IMR-90 (cell line): ENCODE results near the gene DUSP7. TPM values are rescaled to one million over a fixed set of nuclear protein-coding genes. Genes with fewer than 3 reads are reported as not detected.

ENCODE experiments used
- ATAC-seq: fragments of 200-7000 bp; cut with Tn5 transposase; 2 replicates; pipeline ENCODE4 v1.9.1; 2020; ENCODE audit warnings: low read depth, mild to moderate bottlenecking, moderate library complexity
- BruUV-seq: library from RNA; stranded (reverse); fragments of 400-500 nt; replicated peaks from 2 replicates; lab custom pipeline; 2021; lab: Mats Ljungman, UMichigan
- CTCF ChIA-PET: fragments of 300-600 bp; formaldehyde crosslinking; extraction: SDS; loops from one replicate; lab custom pipeline; 2021; ENCODE audit warnings: antibody characterized with exemption; lab: Yijun Ruan, JAX
- POLR2A ChIA-PET: fragments of 300-600 bp; sonication (Branson Sonifier 250); formaldehyde crosslinking; loops from one replicate; lab custom pipeline; 2022; ENCODE audit warnings: antibody characterized with exemption; ENCODE audit not compliant: unreplicated experiment; lab: Charles Lee
- DNase-seq: peaks from one replicate; pipeline ENCODE4 v3.0.0; 2013
- H2AFZ ChIP-seq: replicated peaks from 2 replicates; pipeline ENCODE3; 2013; ENCODE audit warnings: low read length, mild to moderate bottlenecking; ENCODE audit not compliant: poor library complexity
- H2AK5ac ChIP-seq: 2 replicates; pipeline ENCODE4 v1.6.1; 2013; ENCODE audit warnings: low read depth, low read length, inconsistent platforms
- H2AK9ac ChIP-seq: replicated peaks from 2 replicates; pipeline ENCODE3; 2013; ENCODE audit warnings: mild to moderate bottlenecking, low read depth, low read length, moderate library complexity; ENCODE audit not compliant: poor library complexity
- H2BK120ac ChIP-seq: 2 replicates; pipeline ENCODE4 v1.6.1; 2013; ENCODE audit warnings: low read depth, low read length, inconsistent platforms
- H2BK15ac ChIP-seq: 3 replicates; pipeline ENCODE4 v1.6.1; 2013; ENCODE audit warnings: low read depth, low read length, inconsistent platforms
- H2BK20ac ChIP-seq: 2 replicates; pipeline ENCODE4 v1.6.1; 2013; ENCODE audit warnings: low read depth, mild to moderate bottlenecking, inconsistent platforms, low read length, moderate library complexity
- H2BK5ac ChIP-seq: 2 replicates; pipeline ENCODE4 v1.6.1; 2013; ENCODE audit warnings: mild to moderate bottlenecking, low read depth, low read length, inconsistent platforms; ENCODE audit not compliant: poor library complexity, severe bottlenecking
- H3K14ac ChIP-seq: replicated peaks from 2 replicates; pipeline ENCODE4 v1.6.1; 2013; ENCODE audit warnings: low read depth, low read length, inconsistent platforms
- H3K18ac ChIP-seq: 2 replicates; pipeline ENCODE4 v1.6.1; 2013; ENCODE audit warnings: low read depth, low read length, control low read depth
- H3K23ac ChIP-seq: 2 replicates; pipeline ENCODE4 v1.6.1; 2013; ENCODE audit warnings: low read depth, low read length, inconsistent platforms
- H3K27ac ChIP-seq: 2 replicates; pipeline ENCODE4 v1.5.1; 2013; ENCODE audit warnings: mild to moderate bottlenecking, control low read depth, low read length; ENCODE audit not compliant: insufficient read depth
- H3K27me3 ChIP-seq: 2 replicates; pipeline ENCODE4 v1.6.1; 2013; ENCODE audit warnings: low read length; ENCODE audit not compliant: control insufficient read depth, insufficient read depth
- H3K36me3 ChIP-seq: 2 replicates; pipeline ENCODE4 v1.6.1; 2013; ENCODE audit warnings: low read length, mixed read lengths; ENCODE audit not compliant: control insufficient read depth, insufficient read depth
- H3K4ac ChIP-seq: 2 replicates; pipeline ENCODE4 v1.6.1; 2013; ENCODE audit warnings: low read depth, low read length, inconsistent platforms
- H3K4me1 ChIP-seq: 2 replicates; pipeline ENCODE4 v1.6.1; 2013; ENCODE audit warnings: low read length, mixed read lengths; ENCODE audit not compliant: control insufficient read depth, insufficient read depth
- H3K4me2 ChIP-seq: 2 replicates; pipeline ENCODE4 v1.6.1; 2013; ENCODE audit warnings: low read depth, mild to moderate bottlenecking, control low read depth, low read length, moderate library complexity
- H3K4me3 ChIP-seq: 2 replicates; pipeline ENCODE4 v1.5.1; 2013; ENCODE audit warnings: low read depth, mild to moderate bottlenecking, control low read depth, low read length, moderate library complexity; ENCODE audit not compliant: insufficient read depth
- H3K56ac ChIP-seq: 2 replicates; pipeline ENCODE4 v1.6.1; 2013; ENCODE audit warnings: low read length, inconsistent platforms; ENCODE audit not compliant: insufficient read depth; ENCODE audit errors: extremely low read depth
- H3K79me1 ChIP-seq, 2 experiments: 2 replicates each; pipeline ENCODE4 v1.6.1; 2013; ENCODE audit warnings: low read length in 2 of 2, inconsistent platforms in 1 of 2, low read depth in 1 of 2
- H3K9ac ChIP-seq: 2 replicates; pipeline ENCODE4 v1.6.1; 2013; ENCODE audit warnings: low read depth, low read length, control low read depth
- H3K9me1 ChIP-seq: 2 replicates; pipeline ENCODE4 v1.6.1; 2013; ENCODE audit warnings: low read length, inconsistent platforms; ENCODE audit not compliant: insufficient read depth
- H3K9me3 ChIP-seq: 2 replicates; pipeline ENCODE4 v1.6.1; 2013; ENCODE audit warnings: low read length; ENCODE audit not compliant: control insufficient read depth, insufficient read depth
- H4K20me1 ChIP-seq: 2 replicates; pipeline ENCODE4 v1.6.1; 2013; ENCODE audit warnings: low read length, inconsistent platforms; ENCODE audit not compliant: insufficient read depth
- H4K5ac ChIP-seq: 2 replicates; pipeline ENCODE4 v1.6.1; 2013; ENCODE audit warnings: mild to moderate bottlenecking, low read depth, low read length, control low read depth
- H4K8ac ChIP-seq, 2 experiments: 2 replicates each; pipeline ENCODE4 v1.6.1; 2013; ENCODE audit warnings: low read depth in 2 of 2, low read length in 2 of 2, control low read depth in 1 of 2, inconsistent platforms in 1 of 2
- H4K91ac ChIP-seq: 2 replicates; pipeline ENCODE4 v1.6.1; 2013; ENCODE audit warnings: low read depth, low read length, inconsistent platforms; ENCODE audit not compliant: insufficient read depth
- BHLHE40 ChIP-seq: fragments of 150-350 bp; IDR thresholded peaks from 2 replicates; pipeline ENCODE4 v1.6.1; 2016; ENCODE audit warnings: mild to moderate bottlenecking, low read depth, low read length
- CEBPB ChIP-seq: IDR thresholded peaks from 2 replicates; pipeline ENCODE4 v1.6.1; 2012; ENCODE audit warnings: low read depth, low read length, improper control_type of control experiment
- CHD1 ChIP-seq: IDR thresholded peaks from 2 replicates; pipeline ENCODE4 v1.6.1; 2012; ENCODE audit warnings: low read depth, low read length, improper control_type of control experiment
- FOS ChIP-seq: fragments of 150-350 bp; IDR thresholded peaks from 2 replicates; pipeline ENCODE4 v1.6.1; 2016; ENCODE audit warnings: low read depth, low read length
- MAFK ChIP-seq: IDR thresholded peaks from 2 replicates; pipeline ENCODE4 v1.6.1; 2012; ENCODE audit warnings: low read depth, low read length, improper control_type of control experiment
- MAZ ChIP-seq: IDR thresholded peaks from 2 replicates; pipeline ENCODE4 v1.6.1; 2012; ENCODE audit warnings: low read depth, mild to moderate bottlenecking, low read length, improper control_type of control experiment, moderate library complexity, borderline replicate concordance
- MXI1 ChIP-seq: IDR thresholded peaks from 2 replicates; pipeline ENCODE4 v1.6.1; 2012; ENCODE audit warnings: low read depth, mild to moderate bottlenecking, low read length, moderate library complexity, borderline replicate concordance
- NFE2L2 ChIP-seq: fragments of 150-350 bp; IDR thresholded peaks from 2 replicates; pipeline ENCODE4 v1.6.1; 2016; ENCODE audit warnings: low read depth, mild to moderate bottlenecking, low read length
- RCOR1 ChIP-seq: IDR thresholded peaks from 2 replicates; pipeline ENCODE4 v1.6.1; 2012; ENCODE audit warnings: mild to moderate bottlenecking, low read length, improper control_type of control experiment; ENCODE audit not compliant: insufficient replicate concordance
- RFX5 ChIP-seq: IDR thresholded peaks from 2 replicates; pipeline ENCODE4 v1.8.0; 2012; ENCODE audit warnings: low read depth, mild to moderate bottlenecking, low read length, moderate library complexity
- USF2 ChIP-seq: fragments of 150-350 bp; IDR thresholded peaks from 2 replicates; pipeline ENCODE4 v1.6.1; 2017; ENCODE audit warnings: mild to moderate bottlenecking, antibody characterized with exemption, low read length, low read depth
- WGBS, 2 experiments: methylation state at CpG; one replicate each; pipeline versions ENCODE4 v1.1.5 to v1.1.7; 2013; ENCODE audit warnings: missing lambda C conversion rate in 2 of 2; ENCODE audit not compliant: insufficient read length in 1 of 2; ENCODE audit errors: extremely low coverage in 2 of 2; 5-methylcytosine and 5-hydroxymethylcytosine counted together
- dilution Hi-C: fragments of 300-500 bp; cut with HindIII; formaldehyde crosslinking; loops from one replicate; pipeline ENCODE4 v1.14.3; 2018; ENCODE audit warnings: low sequenced_read_pairs; ENCODE audit not compliant: unreplicated experiment
- in situ Hi-C: fragments of 300-500 bp; cut with MboI; formaldehyde crosslinking; loops from 3 replicates; pipeline ENCODE4 v1.14.3; 2019; ENCODE audit warnings: low sequenced_read_pairs, inconsistent platforms, mixed read lengths
- intact Hi-C: fragments of 100-400 bp; cut with micrococcal nuclease; formaldehyde crosslinking; loops from 2 replicates; pipeline ENCODE4 v1.10.0; 2022
- polyA plus RNA-seq, 3 experiments: library from polyadenylated mRNA; depleted of rRNA; stranded (reverse); fragments of >200 nt; gene quantifications; 2 replicates each; pipeline ENCODE4 v1.2.3, GENCODE V29; 2012; ENCODE audit warnings: low replicate concordance in 1 of 3
- total RNA-seq: library from RNA; depleted of rRNA; stranded (reverse); fragments of >200 nt; gene quantifications from 2 replicates; pipeline ENCODE4 v1.2.3, GENCODE V29; 2012

The DUSP7 gene
- total and polyA plus RNA-seq, 2 of the 4 experiments (the other 2 are of a cell fraction), result 9.3 to 24.0 TPM

DNA sequence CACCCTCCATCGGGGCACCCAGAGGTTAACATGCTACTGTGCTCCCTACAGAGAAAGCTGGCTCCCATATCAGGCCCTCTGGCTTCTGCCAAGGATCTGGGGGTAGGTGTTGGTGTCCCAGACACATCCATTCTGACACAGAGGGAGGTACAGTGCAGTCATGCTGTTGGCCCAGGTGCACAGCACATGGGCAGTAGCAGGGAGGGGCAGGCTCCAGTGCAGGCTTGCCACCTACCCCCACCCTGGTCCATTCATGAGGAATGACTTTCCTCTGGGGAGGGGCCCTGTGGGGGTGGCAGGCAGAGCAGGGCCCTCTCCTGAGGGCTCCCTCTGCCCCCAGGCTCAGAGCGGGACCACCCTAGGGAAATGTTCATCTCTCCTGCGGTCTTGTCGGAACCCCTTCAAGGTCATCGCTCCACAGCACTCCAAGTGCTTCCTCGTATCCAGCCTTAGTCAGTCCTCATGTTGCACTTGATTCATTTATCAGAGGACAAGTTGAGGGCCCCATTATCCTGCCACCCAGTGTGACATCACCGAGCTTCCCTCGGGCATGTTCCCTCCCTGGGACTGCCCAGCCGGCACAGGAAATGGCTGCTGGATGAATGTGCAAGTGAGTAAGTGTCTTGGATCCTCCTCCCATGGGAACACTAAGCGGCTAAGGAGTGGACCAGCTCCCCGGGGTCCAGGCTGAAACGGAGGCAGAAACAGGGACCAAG is 10.0 kb downstream of the DUSP7 start:
- TF ChIP-seq USF2 (no peak), BHLHE40 (peak; percentile 37; the same call in 1 of the 2 replicates), RCOR1 (peak; percentile 94), NFE2L2 (peak; percentile 8; the same call in 1 of the 2 replicates), FOS (peak; percentile 97), RFX5 (no peak), MXI1 (peak; percentile 25; the same call in 1 of the 2 replicates), CHD1 (no peak), MAFK (0 out of 2 replicates have a peak, but pooled peaks have one; percentile 7), CEBPB (peak; percentile 61), MAZ (peak; percentile 82)
- H3K9me3 ChIP-seq, result no peaks in the 10 kb centered on the region
- peaks cover 17% of the 10 kb centered on the region for H3K36me3 ChIP-seq
- WGBS, 2 experiments, result 33% methylated on average over 4 of the region's 12 CpGs; no CpG with 5 or more reads in 1 of the 2 experiments
- peak; percentile 91 for ATAC-seq
- peak overlapping the region; percentile 99 for H2AK5ac ChIP-seq
- H3K9ac ChIP-seq, result peak overlapping the region; percentile 63
- peaks cover 36% of the 10 kb centered on the region for H3K4me1 ChIP-seq
- peak overlapping the region; percentile 99 for H4K91ac ChIP-seq
- peak overlapping the region; percentile 77 for H2BK15ac ChIP-seq
- no peaks in the 10 kb centered on the region for H3K27me3 ChIP-seq
- peak; percentile 98 for DNase-seq
- peak overlapping the region; percentile 75 for H3K18ac ChIP-seq
- H4K20me1 ChIP-seq, result no peaks in the 10 kb centered on the region
- H2BK20ac ChIP-seq, result peak overlapping the region; percentile 97
- peak overlapping the region; percentile 95 for H2BK5ac ChIP-seq
- peak overlapping the region; percentile 92 for H3K56ac ChIP-seq
- intact Hi-C loops (loop anchor here (2.0 kb wide), 1 partner anchor 104 kb away; the partner anchor contains the start of gene PARP3), in situ Hi-C loops (loop anchor here (5.0 kb wide), 1 partner anchor 34 kb away; no protein-coding TSS in a partner anchor), dilution Hi-C loops (no loop called here)
- no peak overlapping the region for H3K4me3 ChIP-seq
- H3K79me1 ChIP-seq, result peaks cover 11 to 46% of the 10 kb centered on the region in 2 experiments
- H3K4me2 ChIP-seq, result peak overlapping the region; percentile 24
- peak overlapping the region; percentile 57 for H4K5ac ChIP-seq
- CTCF ChIA-PET, result interaction anchor here (1.5 kb wide), 1 partner anchor 9 kb away, joined by 4 read pairs; no protein-coding TSS in a partner anchor
- H4K8ac ChIP-seq, result peak overlapping the region; percentile 76 to 96
- peaks cover 32% of the 10 kb centered on the region for H3K9me1 ChIP-seq
- peak overlapping the region; percentile 99 for H2BK120ac ChIP-seq
- H2AFZ ChIP-seq, result peak overlapping the region; percentile 84
- peak overlapping the region; percentile 98 for H3K4ac ChIP-seq
- peak overlapping the region; percentile 97 for H3K14ac ChIP-seq
- POLR2A ChIA-PET, result no interaction called here
- peak overlapping the region; percentile 89 for H3K27ac ChIP-seq
- peak overlapping the region; percentile 97 for H2AK9ac ChIP-seq
- BruUV-seq, result no TSS peak
- peak overlapping the region; percentile 88 for H3K23ac ChIP-seq
